Sigmoid colon (tissue), 7 donors: ENCODE measurements around the gene UMODL1. TPM values are rescaled to one million over a fixed set of nuclear protein-coding genes. Genes with fewer than 3 reads are reported as not detected.

Experiments
- DNase-seq: peaks from one replicate; pipeline ENCODE4 v3.0.0-alpha.2; 2019
- H3K27ac ChIP-seq, 4 donors: fragments of 200-600 bp; sonication (generic); one replicate each; pipeline ENCODE4 v1.5.1; 2016 to 2019; ENCODE audit warnings: mild to moderate bottlenecking in 1 of 4
- H3K27me3 ChIP-seq, 3 donors: fragments of 200-600 bp; sonication (generic); one replicate each; pipeline ENCODE4 v1.5.1; 2019; ENCODE audit warnings: mild to moderate bottlenecking in 1 of 3
- H3K36me3 ChIP-seq, 4 donors: fragments of 200-600 bp; sonication (generic); one replicate each; pipeline ENCODE4 v1.5.1; 2016 to 2019
- H3K4me1 ChIP-seq, 4 donors: fragments of 200-600 bp; sonication (generic); one replicate each; pipeline ENCODE4 v1.5.1; 2017 to 2019
- H3K4me3 ChIP-seq, 4 donors: fragments of 200-600 bp; sonication (generic); one replicate each; pipeline ENCODE4 v1.5.1; 2017 to 2019; ENCODE audit warnings: mild to moderate bottlenecking in 2 of 4, moderate library complexity in 1 of 4
- H3K9me3 ChIP-seq, 4 donors: fragments of 200-600 bp in 3 of 4; sonication (generic) in 3 of 4; one replicate each; pipeline versions ENCODE4 v1.5.1 to v1.6.1; 2013 to 2019
- CTCF ChIP-seq, 4 experiments: fragments of 450-650 bp in 3 of 4; fragments of 200-600 bp in 1 of 4; IDR thresholded peaks; one replicate each; pipeline ENCODE4 v1.5.1; 2016 to 2019; ENCODE audit warnings: antibody characterized with exemption in 4 of 4, mild to moderate bottlenecking in 3 of 4, moderate library complexity in 2 of 4
- EP300 ChIP-seq, 4 donors: sonication (generic); formaldehyde crosslinking; IDR thresholded peaks; one replicate each; pipeline ENCODE4 v1.6.1; 2017; ENCODE audit warnings: antibody characterized with exemption in 4 of 4
- POLR2A ChIP-seq, 2 donors: fragments of 450-650 bp; IDR thresholded peaks; one replicate each; pipeline ENCODE4 v1.6.1; 2016; ENCODE audit warnings: antibody characterized with exemption in 2 of 2, mild to moderate bottlenecking in 2 of 2, moderate library complexity in 2 of 2
- POLR2AphosphoS5 ChIP-seq, 4 donors: sonication (generic); formaldehyde crosslinking; IDR thresholded peaks; one replicate each; pipeline ENCODE4 v1.6.1; 2017; ENCODE audit warnings: antibody characterized with exemption in 4 of 4
- WGBS, 2 donors: extraction: QIAGEN DNeasy Blood & Tissue Kit; methylation state at CpG; one replicate each; pipeline ENCODE4 v1.1.7; 2013; 5-methylcytosine and 5-hydroxymethylcytosine counted together
- intact Hi-C: fragments of 100-400 bp; cut with DNase I; formaldehyde crosslinking; loops from one replicate; pipeline ENCODE4 v1.15.1; 2023
- polyA plus RNA-seq, 3 donors: library from polyadenylated mRNA; stranded (reverse); fragments of 200-250 nt; gene quantifications; one replicate each; pipeline ENCODE4 v1.2.3, GENCODE V29; 2013
- total RNA-seq, 4 donors: library from RNA; depleted of rRNA; stranded (reverse); fragments of >200 nt; gene quantifications; one replicate each; pipeline ENCODE4 v1.1.0, GENCODE V29; 2016
- donor health status: healthy with polysubstance abuse.
- donor health status: Bipolar disorder and iron deficiency.
- donor health status: healthy.

Gene UMODL1
- total and polyA plus RNA-seq, 7 donors = 0.13 to 0.23 TPM; not detected in 5

GRCh38 chr21:42088658-42089057, 17.5 kb downstream of the UMODL1 start:
- Histone ChIP-seq H3K27me3 (no peaks in the 10 kb centered on the region), H3K4me1 (no peaks in the 10 kb centered on the region), H3K9me3 (no peaks in the 10 kb centered on the region), H3K4me3 (no peak overlapping the region), H3K27ac (no peak overlapping the region), H3K36me3 (no peaks in the 10 kb centered on the region)
- 88% methylated on average over 5 of the region's 5 CpGs for WGBS, 2 donors
- no peak for DNase-seq
- intact Hi-C loops = no loop called here
- TF ChIP-seq CTCF (IDR thresholded peaks at IDR 0.05) (no peak), EP300 (IDR thresholded peaks at IDR 0.05) (no peak), POLR2A (IDR thresholded peaks at IDR 0.05) (no peak), POLR2AphosphoS5 (IDR thresholded peaks at IDR 0.05) (no peak)

- DNase-seq = no peak
- 51 to 60% methylated on average over 12 of the region's 12 CpGs for WGBS, 2 donors
- no peaks in the 10 kb centered on the region for H3K27me3 ChIP-seq
- no peak overlapping the region for H3K27ac ChIP-seq
- H3K4me1 ChIP-seq = no peaks in the 10 kb centered on the region
- H3K9me3 ChIP-seq = no peaks in the 10 kb centered on the region
- H3K36me3 ChIP-seq = no peaks in the 10 kb centered on the region
- intact Hi-C loops = no loop called here
- H3K4me3 ChIP-seq = no peak overlapping the region
- TF ChIP-seq EP300 (IDR thresholded peaks at IDR 0.05) = no peak
- no peak for TF ChIP-seq POLR2AphosphoS5 (IDR thresholded peaks at IDR 0.05)
- TF ChIP-seq POLR2A (IDR thresholded peaks at IDR 0.05) = no peak
- no peak for TF ChIP-seq CTCF (IDR thresholded peaks at IDR 0.05)
Observed at GRCh38 chr21:42089093-42089631, 18.0 kb downstream of the UMODL1 start.

- DNase-seq = no peak
- Histone ChIP-seq H3K27me3 (no peaks in the 10 kb centered on the region), H3K4me3 (no peak overlapping the region), H3K27ac (no peak overlapping the region), H3K36me3 (no peaks in the 10 kb centered on the region), H3K9me3 (no peaks in the 10 kb centered on the region), H3K4me1 (no peaks in the 10 kb centered on the region)
- intact Hi-C loops = no loop called here
- no peak for TF ChIP-seq EP300 (IDR thresholded peaks at IDR 0.05)
- TF ChIP-seq POLR2AphosphoS5 (IDR thresholded peaks at IDR 0.05) = no peak
- TF ChIP-seq POLR2A (IDR thresholded peaks at IDR 0.05) = no peak
- TF ChIP-seq CTCF (IDR thresholded peaks at IDR 0.05) = no peak
- WGBS, 2 donors = 94 to 95% methylated on average over 21 of the region's 21 CpGs
Observed at GRCh38 chr21:42089665-42090310, 18.7 kb downstream of the UMODL1 start.

GRCh38 chr21:42091899-42092508, 20.9 kb downstream of the UMODL1 start:
- 75 to 87% methylated on average over 14 of the region's 14 CpGs for WGBS, 2 donors
- Histone ChIP-seq H3K9me3 (no peaks in the 10 kb centered on the region), H3K27ac (no peak overlapping the region), H3K27me3 (no peaks in the 10 kb centered on the region), H3K36me3 (no peaks in the 10 kb centered on the region), H3K4me3 (no peak overlapping the region), H3K4me1 (no peaks in the 10 kb centered on the region)
- DNase-seq = no peak
- intact Hi-C loops = no loop called here
- TF ChIP-seq POLR2AphosphoS5 (IDR thresholded peaks at IDR 0.05) = no peak
- TF ChIP-seq CTCF (IDR thresholded peaks at IDR 0.05) = no peak
- no peak for TF ChIP-seq POLR2A (IDR thresholded peaks at IDR 0.05)
- no peak for TF ChIP-seq EP300 (IDR thresholded peaks at IDR 0.05)
